ENCODE measurements around the gene LTB4R2.
"Not testable (repeated sequence)": the region's sequence is repeated elsewhere in the genome, so short reads cannot be mapped to it uniquely, and the experiment has no call there.

LTB4R2 gene

DNA sequence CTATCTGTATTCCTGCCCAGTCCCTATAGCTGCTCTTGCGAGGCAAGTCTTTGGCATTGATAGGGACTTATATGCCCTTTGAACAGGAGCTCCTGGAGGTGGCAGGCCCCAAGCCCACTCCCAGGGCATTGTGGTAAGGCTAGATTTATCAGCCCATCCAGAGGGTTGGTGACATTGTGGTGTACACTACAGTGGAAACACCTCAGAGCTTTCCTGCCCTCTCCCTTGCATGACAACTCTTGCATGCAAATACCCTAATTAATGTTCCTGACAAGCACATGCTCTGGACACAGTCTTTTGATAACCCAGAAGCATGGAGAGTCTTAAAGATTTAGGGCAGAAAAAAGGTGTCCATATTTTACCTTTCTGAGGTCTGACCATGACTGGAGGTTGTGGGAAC, 30.7 kb downstream of the LTB4R2 start:
- no peak for DNase-seq (ENCODE audit: low read depth)

DNA sequence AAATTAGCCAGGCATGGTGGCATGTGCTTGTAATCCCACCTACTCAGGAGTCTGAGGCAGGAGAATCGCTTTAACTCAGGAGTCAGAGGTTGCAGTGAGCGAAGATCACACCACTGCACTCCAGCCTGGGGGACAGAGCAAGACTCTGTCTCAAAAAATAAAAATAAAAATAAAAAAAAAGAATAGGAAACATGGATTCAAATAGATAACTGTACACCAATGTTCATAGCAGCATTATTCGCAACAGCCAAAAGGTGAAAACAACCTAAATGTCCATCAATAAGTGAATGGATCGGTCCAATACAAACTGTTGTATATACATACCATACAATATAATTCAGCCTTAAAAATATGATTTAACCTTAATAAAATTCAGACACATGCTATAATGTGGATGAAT, 32.9 kb downstream of the LTB4R2 start:
- no peak for DNase-seq (ENCODE audit: low read depth)

DNA sequence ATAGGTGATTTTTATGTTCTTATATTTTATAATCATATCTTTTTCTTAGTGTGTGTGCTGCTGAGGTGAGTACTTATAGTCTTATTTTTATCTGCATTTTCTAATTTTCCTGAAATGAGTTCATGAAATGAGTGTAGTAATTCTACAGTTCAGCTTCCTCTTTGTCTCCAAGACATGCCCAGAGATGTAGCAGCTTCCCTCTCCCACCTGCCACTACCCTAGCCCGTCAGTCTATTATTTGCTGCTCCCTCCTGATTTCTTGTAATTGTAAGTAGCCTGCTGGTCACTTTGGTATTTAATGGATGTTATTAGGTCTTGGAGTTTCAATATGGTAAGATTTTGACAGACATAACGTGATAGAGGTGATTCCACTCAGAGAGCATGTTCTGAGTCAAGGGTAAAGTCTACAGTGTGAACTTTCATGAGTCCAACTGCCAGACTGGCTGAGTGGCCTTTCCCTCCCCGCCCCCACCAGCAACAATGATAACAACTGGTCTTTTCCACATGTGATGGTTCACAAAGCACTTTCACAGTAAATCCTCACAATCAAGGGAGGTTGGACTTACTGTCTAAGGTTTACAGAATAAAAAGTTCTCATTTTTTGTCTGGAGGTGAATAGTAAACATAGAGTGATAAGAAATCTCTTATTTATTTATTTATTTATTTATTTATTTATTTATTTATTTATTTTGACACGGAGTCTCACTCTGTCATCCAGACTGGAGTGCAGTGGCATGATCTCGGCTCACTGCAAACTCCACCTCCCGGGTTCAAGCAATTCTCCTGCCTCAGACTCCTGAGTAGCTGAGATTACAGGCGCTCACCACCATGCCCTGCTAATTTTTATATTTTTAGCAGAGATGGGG, 34.1 kb downstream of the LTB4R2 start:
- no peak for DNase-seq (ENCODE audit: low read depth)

- DNase-seq (ENCODE audit: low read depth): no peak
Observed at GRCh38 chr14:24347134-24347533, 37.2 kb downstream of the LTB4R2 start.

GRCh38 chr14:24348186-24348585, 38.2 kb downstream of the LTB4R2 start:
- no peak for DNase-seq (ENCODE audit: low read depth)

DNA sequence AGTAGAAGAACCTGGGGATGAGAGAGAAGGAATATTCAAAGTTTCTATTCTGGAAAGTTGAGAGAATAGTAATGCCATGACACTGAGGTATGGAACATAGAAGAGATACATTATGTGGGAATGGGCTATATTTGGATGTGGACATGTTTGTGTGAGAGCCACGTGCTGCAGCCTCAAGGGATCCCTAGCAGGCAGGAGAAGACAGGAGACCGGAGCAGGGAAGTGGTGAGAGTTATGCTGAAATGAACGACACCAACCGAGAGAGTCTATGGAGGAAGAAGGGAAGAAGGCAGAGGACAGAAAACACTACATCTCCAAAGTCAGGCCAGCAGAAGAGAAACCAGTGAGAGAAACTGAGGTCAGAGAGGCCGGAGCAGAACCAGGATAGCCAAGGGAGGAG, 39.8 kb downstream of the LTB4R2 start:
- DNase-seq (ENCODE audit: low read depth): no peak

DNA sequence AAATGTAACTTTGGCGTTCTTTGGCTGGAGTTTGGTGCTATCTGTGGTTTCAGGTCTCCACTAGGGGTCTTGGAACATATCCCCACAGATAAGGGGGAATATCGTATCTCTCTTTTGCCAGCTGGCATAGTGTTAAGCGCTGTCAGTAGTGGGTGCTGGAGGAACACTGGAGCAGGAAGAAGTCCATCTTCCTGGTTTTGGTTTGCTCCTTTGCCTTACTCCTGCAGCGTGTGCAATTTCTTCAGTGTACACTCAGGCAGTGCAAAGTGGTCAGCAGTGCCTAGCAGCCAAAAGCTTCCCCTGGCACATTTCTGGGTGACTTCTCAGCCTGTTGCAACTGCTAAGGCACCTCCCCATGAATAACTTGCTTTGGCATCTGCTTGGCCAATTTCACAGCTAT, 41.6 kb downstream of the LTB4R2 start:
- DNase-seq (ENCODE audit: low read depth): no peak

DNA sequence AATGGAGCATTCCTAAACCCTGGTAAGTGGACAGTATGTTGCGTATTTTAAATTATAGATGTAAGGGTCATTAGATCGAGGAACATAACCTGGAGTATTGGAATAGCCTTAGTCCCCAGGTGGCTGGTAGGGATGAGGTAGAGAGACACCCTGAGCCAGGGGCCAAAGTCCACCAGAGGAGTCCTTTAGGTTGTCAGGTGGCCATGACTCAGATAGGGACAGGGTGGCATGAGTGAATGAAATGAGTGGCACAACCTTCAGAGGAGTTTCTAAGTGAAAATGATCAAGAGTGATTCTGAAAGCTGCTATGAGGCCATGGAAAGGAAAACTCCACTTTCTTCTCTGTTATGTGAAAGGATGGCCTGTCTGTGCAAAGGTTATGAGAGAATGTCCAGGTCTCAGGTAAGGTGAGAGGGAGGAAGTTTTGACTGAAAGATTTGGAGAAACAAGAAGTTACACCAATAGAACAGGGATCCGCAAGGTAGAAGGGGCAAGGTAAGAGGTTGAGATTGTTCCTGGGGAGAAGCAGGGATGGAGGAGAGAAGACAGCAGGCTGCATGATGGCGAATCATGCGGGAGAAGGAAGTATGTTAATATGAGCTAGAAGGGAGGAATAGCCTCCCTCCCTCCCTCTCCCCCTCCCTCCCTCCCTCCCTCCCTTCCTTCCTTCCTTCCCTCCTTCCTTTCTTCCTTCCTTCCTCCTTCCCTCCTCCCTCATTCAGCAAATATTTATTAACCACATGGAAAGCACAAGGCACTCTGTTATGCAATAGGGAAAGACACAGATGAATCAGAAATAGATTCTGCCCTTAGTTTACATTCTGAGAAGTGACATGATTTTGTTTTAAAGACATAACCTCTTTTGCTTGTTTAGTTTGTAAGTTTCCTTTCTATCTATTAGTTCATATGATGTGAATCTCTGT, 43.9 kb downstream of the LTB4R2 start:
- no peak for DNase-seq (ENCODE audit: low read depth)

DNA sequence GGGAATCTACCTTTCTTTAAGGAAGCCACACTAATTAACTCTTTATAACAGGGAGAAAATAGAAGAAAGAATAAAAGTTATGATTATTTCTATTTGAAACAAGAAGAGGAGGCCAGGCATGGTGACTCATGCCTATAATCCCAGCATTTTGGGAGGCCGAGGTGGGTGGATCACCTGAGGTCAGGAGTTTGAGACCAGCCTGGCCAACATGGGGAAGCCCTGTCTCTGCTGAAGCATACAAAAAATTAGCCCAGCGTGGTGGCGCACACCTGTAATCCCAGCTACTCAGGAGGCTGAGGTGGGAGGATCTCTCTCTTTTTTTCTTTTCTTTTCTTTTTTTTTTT, 44.5 kb downstream of the LTB4R2 start:
- not testable (repeated sequence) for DNase-seq (ENCODE audit: low read depth)

DNA sequence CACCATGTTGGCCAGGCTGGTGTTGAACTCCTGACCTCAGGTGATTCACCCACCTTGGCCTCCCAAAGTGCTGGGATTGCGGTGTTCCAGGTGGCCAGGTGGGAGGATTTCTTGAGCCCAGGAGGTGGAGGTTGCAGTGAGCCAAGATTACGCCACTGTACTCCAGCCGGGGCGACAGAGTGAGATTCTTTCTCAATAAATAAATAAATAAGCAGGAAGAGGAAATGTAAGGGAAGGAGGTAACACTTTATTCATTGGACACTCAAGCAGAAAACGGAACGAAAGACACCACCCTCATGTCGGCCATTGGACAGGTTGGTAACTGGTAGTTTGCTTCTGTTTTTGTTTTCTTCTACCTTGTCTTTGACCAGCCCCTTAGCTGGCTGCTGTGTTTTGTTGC, 45.1 kb downstream of the LTB4R2 start:
- no peak for DNase-seq (ENCODE audit: low read depth)

DNA sequence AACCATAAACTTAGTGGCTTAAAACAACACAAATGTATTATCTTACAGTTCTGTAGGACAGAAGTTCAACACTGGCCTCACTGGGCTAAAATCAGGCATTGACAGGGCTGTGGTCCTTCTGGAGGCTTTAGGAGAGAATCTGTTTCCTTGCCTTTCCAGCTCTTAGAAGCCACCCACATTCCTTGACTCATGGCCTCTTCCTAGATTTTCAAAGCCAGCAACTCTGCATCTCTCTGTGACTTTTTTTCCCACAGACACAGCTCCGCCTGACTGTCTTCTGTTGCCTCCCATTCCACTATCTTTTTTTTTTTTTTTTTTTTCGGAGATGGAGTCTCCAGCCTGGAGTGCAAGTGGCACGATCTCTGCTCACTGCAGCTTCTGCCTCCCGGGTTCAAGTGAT, 46.3 kb downstream of the LTB4R2 start:
- no peak for DNase-seq (ENCODE audit: low read depth)

- DNase-seq (ENCODE audit: low read depth): no peak
Observed at GRCh38 chr14:24360281-24360680, 50.3 kb downstream of the LTB4R2 start.

GRCh38 chr14:24361326-24361725, 51.4 kb downstream of the LTB4R2 start:
- no peak for DNase-seq (ENCODE audit: low read depth)
